Effector memory CD4-positive, alpha-beta T cell (primary cell): Measurements from ENCODE around the gene TASP1.
"Not testable (repeated sequence)": the region's sequence is repeated elsewhere in the genome, so short reads cannot be mapped to it uniquely, and the experiment has no call there.

Source experiments
- DNase-seq, 3 donors: peaks; one replicate each; pipeline ENCODE4 v3.0.0-alpha.2; 2020
- H3K27ac ChIP-seq: 2 replicates; pipeline ENCODE4 v1.7.0; 2013; ENCODE audit warnings: mild to moderate bottlenecking, low read length, moderate library complexity; ENCODE audit not compliant: insufficient read depth, poor library complexity, severe bottlenecking
- H3K27me3 ChIP-seq: replicated peaks from 2 replicates; pipeline ENCODE4 v1.7.0; 2013; ENCODE audit warnings: mild to moderate bottlenecking, low read length; ENCODE audit not compliant: insufficient read depth, control insufficient read depth, poor library complexity, severe bottlenecking
- H3K36me3 ChIP-seq: 2 replicates; pipeline ENCODE4 v1.7.0; 2013; ENCODE audit warnings: mild to moderate bottlenecking, low read length, moderate library complexity; ENCODE audit not compliant: control insufficient read depth, insufficient read depth
- H3K4me1 ChIP-seq: 2 replicates; pipeline ENCODE4 v1.7.0; 2013; ENCODE audit warnings: low read length, mild to moderate bottlenecking; ENCODE audit not compliant: control insufficient read depth, insufficient read depth, poor library complexity, severe bottlenecking
- H3K4me3 ChIP-seq: 2 replicates; pipeline ENCODE4 v1.7.0; 2013; ENCODE audit warnings: low read length, low read depth, mild to moderate bottlenecking; ENCODE audit not compliant: insufficient read depth, poor library complexity, severe bottlenecking
- H3K9me3 ChIP-seq: 2 replicates; pipeline ENCODE4 v1.7.0; 2013; ENCODE audit warnings: mild to moderate bottlenecking, low read length, moderate library complexity; ENCODE audit not compliant: control insufficient read depth

TASP1 gene

DNA sequence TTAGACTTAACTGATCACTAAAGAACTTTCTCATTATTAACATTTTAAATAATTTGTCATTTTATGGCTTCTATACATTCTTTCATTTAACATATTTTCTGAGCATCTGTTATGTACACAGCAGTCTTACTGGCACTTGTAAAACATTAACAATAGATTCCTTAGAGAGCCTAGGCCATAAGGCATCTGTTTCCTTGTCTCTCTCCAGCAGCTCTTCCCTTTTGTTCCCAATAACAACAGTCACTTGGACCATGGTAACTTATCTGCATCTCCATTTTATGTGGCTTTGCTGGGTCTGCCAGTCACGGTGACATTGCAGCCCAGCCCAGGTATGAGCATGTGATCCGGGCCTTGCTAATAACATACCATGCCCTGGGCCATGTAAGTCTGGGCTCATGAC is 11.7 kb upstream of the TASP1 start:
- no peaks in the 10 kb centered on the region for H3K27me3 ChIP-seq
- no peaks in the 10 kb centered on the region for H3K4me1 ChIP-seq
- no peak for DNase-seq
- no peaks in the 10 kb centered on the region for H3K9me3 ChIP-seq
- no peak overlapping the region for H3K27ac ChIP-seq
- H3K36me3 ChIP-seq, result no peaks in the 10 kb centered on the region
- no peak overlapping the region for H3K4me3 ChIP-seq

DNA sequence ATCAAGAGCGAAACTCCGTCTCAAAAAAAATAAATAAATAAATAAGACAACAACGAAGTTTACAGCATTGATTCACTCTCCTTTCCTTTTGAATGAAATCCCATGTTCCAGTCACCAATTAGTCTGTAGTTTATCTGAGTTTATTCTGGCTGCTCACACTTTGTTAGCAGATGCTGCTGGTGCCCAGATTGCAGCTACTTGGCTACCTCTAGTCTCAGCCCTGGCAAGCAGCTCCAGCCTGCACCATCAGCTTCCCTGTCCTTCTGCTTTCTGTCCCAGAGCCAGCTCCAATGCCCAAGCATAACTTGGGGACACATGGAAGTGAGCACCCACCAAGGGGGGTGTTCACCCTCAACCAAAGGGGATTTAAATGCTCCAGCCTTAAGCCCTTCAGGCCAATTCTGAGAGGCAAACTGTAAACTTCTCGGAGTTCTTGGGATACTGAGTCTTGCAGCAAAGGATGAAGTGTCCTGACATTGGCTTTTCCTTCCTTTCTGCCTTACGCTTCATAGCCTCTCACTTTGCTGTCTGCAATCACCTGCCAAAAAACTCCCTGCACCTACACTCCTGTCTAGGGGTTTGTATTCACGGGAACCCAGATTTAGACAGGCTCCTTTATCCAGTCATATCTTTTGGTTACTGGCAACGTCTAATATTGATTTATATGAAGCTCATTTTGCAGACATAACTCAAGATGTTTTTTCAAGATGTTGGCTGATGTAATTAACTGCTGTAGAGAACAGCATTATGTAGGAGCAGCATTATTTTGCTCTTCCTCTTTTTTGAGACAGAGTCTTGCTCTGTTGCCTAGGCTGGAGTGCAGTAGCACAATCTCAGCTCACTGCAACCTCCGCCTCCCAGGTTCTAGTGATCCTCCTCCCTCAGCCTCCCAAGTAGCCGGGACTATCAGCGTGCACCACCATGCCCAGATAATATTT is 9.8 kb upstream of the TASP1 start:
- no peak overlapping the region for H3K4me3 ChIP-seq

DNA sequence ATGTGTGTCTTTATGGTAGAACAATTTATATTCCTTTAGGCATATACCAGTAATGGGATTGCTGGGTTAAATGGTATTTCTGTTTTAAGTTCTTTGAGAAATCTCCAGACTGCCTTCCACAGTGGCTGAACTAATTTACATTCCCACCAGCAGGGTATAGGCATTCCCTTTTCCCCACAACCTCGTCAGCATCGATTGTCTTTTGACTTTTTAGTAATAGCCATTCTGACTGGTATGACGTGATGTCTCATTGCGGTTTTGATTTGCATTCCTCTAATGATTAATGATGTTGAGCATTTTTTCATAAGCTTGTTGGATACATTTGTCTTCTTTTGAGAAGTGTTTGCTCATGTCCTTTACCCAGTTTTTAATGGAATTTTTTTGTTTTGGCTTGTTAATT is 5.3 kb upstream of the TASP1 start:
- DNase-seq, result no peak
- no peak overlapping the region for H3K4me3 ChIP-seq
- no peak overlapping the region for H3K27ac ChIP-seq
- no peaks in the 10 kb centered on the region for H3K9me3 ChIP-seq
- H3K4me1 ChIP-seq, result peaks cover 3% of the 10 kb centered on the region
- H3K27me3 ChIP-seq, result no peaks in the 10 kb centered on the region
- H3K36me3 ChIP-seq, result no peaks in the 10 kb centered on the region

More for the DNA sequence above, 9.8 kb upstream of the TASP1 start:
- H3K36me3 ChIP-seq, result no peaks in the 10 kb centered on the region
- H3K27ac ChIP-seq, result no peak overlapping the region
- no peaks in the 10 kb centered on the region for H3K9me3 ChIP-seq
- H3K4me1 ChIP-seq, result no peaks in the 10 kb centered on the region
- H3K27me3 ChIP-seq, result no peaks in the 10 kb centered on the region
- no peak for DNase-seq

DNA sequence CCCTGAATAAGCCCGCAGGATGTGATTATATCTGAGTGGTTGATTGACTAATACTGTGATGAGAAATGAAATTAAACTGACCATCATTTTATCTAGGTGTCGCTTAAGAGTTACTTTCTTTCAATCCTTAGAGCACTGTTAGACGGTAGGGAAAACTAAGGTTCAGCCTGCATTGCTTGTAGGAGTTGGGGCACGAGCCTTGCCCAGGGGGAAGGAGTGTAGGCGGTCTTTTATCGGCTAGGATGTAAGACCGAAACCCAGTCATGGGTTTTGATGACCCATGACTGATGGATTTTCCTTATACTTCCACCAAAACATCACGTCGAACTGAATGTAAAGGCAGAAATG is 392 bp upstream of the TASP1 start:
- no peak overlapping the region for H3K27ac ChIP-seq
- peaks cover 3% of the 10 kb centered on the region for H3K4me1 ChIP-seq
- peak overlapping the region; percentile 82 for H3K4me3 ChIP-seq
- no peaks in the 10 kb centered on the region for H3K36me3 ChIP-seq
- no peak for DNase-seq
- H3K27me3 ChIP-seq, result no peaks in the 10 kb centered on the region
- H3K9me3 ChIP-seq, result no peaks in the 10 kb centered on the region

DNA sequence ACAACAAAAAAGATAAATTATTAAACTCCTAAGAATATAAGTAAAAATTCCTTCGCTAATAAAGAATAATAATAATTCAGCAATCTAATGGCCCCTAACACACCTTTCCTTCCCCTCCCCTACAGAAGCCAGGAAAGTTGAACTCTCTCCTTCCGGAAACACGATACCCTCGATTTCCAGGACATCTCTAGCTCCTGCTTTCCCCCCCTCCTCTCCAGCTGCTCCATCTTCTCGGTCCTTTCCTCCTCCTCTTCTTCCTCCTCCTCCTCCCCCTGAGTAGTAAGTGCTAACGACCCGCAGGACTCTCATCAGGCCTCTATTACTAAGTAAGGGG is 603 bp downstream of the TASP1 start:
- H3K4me1 ChIP-seq, result peaks cover 3% of the 10 kb centered on the region
- H3K4me3 ChIP-seq, result peak overlapping the region; percentile 82
- peak overlapping the region; percentile 59 for H3K27ac ChIP-seq
- DNase-seq, result no peak
- H3K27me3 ChIP-seq, result no peaks in the 10 kb centered on the region
- H3K36me3 ChIP-seq, result no peaks in the 10 kb centered on the region
- no peaks in the 10 kb centered on the region for H3K9me3 ChIP-seq

DNA sequence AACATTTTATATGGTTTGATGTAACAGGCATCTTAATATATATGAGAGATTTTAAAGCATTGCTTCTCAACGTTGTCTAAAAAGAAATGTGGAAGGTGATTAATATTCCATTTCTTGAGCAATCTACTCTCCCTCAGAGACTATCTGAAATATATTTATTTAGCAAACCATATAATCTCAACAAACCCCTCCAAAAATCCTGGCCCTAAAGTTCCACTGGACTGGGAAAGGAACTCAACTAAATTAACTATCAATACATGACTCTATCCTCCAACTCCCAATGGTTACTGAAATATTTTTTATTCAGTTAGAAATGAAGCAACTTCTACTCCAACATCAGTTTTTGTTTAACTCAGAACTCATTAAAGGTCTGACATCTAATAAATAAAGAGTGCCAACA is 6.3 kb downstream of the TASP1 start:
- DNase-seq, result no peak
- Histone ChIP-seq H3K36me3 (peaks cover 14% of the 10 kb centered on the region), H3K4me3 (no peak overlapping the region), H3K9me3 (no peaks in the 10 kb centered on the region), H3K27ac (no peak overlapping the region), H3K27me3 (no peaks in the 10 kb centered on the region), H3K4me1 (no peaks in the 10 kb centered on the region)

DNA sequence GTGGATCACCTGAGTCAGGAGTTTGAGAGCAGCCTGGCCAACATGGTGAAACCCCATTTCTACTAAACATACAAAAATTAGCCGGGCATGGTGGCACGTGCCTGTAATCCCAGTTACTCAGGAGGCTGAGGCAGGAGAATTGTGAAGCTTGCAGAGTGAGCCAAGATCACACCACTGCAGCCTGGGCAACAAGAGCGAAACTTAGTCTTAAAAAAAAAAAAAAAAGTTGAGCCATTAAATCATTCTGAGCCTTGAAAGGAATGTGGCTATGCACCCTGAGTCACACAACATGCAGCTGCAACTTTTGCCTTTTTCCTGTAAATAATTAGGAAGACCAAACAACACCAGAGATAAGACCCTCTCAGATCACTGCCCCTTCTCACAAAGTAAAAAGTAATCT is 11.2 kb downstream of the TASP1 start:
- H3K27me3 ChIP-seq, H3K4me3 ChIP-seq, H3K4me1 ChIP-seq, H3K27ac ChIP-seq, H3K9me3 ChIP-seq, DNase-seq: not testable (repeated sequence)
- H3K36me3 ChIP-seq, result peaks cover 14% of the 10 kb centered on the region

DNA sequence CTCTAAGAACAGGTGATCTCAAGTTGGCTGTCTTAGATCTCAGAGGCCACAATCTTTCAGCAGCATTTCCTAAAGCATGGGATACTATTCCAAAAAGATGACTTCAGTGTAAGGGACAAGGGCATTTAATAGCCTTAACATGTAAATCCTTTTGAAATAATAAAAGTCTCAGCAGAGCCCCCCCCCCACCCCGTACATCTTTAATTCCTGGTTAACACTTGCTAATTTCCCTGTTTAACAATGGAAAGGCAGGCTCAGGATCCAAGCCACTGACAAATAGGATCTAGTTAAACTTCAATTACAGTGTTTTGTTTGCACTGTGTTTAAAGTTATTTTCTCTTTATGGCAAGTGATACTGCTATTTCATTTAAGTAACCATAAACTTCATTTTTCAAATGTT is 12.0 kb downstream of the TASP1 start:
- peaks cover 14% of the 10 kb centered on the region for H3K36me3 ChIP-seq
- no peak overlapping the region for H3K27ac ChIP-seq
- H3K4me3 ChIP-seq, result no peak overlapping the region
- no peaks in the 10 kb centered on the region for H3K4me1 ChIP-seq
- DNase-seq, result no peak
- no peaks in the 10 kb centered on the region for H3K9me3 ChIP-seq
- H3K27me3 ChIP-seq, result no peaks in the 10 kb centered on the region

DNA sequence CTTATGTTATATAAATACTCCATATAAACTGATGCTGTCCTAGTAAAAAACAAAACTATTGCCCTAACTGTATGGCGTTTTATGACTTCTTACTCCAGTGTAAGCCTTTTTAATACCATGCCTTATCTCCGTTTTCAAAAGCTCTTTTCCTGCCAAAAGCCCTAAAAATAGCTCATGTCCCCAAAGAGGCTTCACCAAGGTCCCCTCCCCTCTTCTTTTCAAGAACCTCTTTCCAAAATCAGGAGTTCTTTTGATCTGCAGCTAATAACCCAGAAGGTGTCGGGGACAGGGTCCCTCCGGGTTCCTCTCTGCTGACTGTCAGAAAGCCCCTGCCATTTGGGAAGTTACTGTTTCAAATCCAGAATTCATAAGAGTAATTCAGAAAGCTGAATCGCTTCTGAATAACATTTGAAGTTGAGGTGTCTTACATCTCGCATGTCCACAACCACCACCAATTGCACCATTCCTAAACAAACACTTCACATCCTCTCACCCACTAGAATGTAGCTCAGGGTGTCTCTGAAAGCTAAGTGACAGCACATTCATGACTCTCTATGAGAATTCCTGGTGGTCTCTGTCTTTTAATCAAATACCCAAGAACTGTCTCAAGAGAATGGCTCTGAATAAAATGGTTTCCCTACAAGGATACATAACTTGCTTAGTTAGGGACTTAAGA is 13.3 kb downstream of the TASP1 start:
- Histone ChIP-seq H3K4me3 (no peak overlapping the region), H3K27me3 (no peaks in the 10 kb centered on the region), H3K36me3 (peaks cover 14% of the 10 kb centered on the region), H3K27ac (no peak overlapping the region), H3K9me3 (no peaks in the 10 kb centered on the region), H3K4me1 (no peaks in the 10 kb centered on the region)
- no peak for DNase-seq

DNA sequence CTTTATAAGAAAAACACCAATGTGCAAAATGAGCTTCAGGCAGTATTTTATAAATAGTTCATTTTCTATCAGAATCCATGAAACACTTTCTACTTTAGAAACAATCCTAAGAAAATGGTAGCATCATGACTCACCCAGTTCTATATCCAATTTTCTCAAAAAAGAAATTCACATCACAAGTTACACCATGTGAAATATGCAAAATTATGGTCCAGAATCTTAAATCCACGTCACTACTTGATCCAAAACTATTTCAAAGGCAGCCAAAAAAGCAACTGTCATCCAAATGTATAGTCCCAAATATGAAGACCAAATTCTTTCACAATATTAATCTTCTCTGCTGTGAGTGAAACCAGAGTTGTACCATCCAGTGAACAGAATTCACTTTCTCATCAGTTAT is 19.3 kb downstream of the TASP1 start:
- not testable (repeated sequence) for H3K4me1 ChIP-seq, H3K9me3 ChIP-seq, H3K27ac ChIP-seq, DNase-seq, H3K27me3 ChIP-seq, H3K4me3 ChIP-seq, H3K36me3 ChIP-seq
